Measurements from ENCODE around the gene LONRF2.
A peak's percentile ranks its signal among the peaks of the same experiment; 100 is the strongest.

Gene LONRF2

GRCh38 chr2:100275200-100275589 lies 47.1 kb downstream of the LONRF2 start:
- DNase-seq (ENCODE audit: low read depth in 2 of 2) = no peak

GRCh38 chr2:100274566-100275199 lies 47.6 kb downstream of the LONRF2 start:
- no peak for DNase-seq (ENCODE audit: low read depth in 2 of 2)

- DNase-seq (ENCODE audit: low read depth in 2 of 2) = no peak
Measured at GRCh38 chr2:100274076-100274475, 48.2 kb downstream of the LONRF2 start.

- no peak for DNase-seq (ENCODE audit: low read depth in 2 of 2)
Measured at GRCh38 chr2:100273387-100273786, 48.9 kb downstream of the LONRF2 start.

- no peak for DNase-seq (ENCODE audit: low read depth in 2 of 2)
Measured at GRCh38 chr2:100272841-100273329, 49.4 kb downstream of the LONRF2 start.

GRCh38 chr2:100271210-100271609 lies 51.1 kb downstream of the LONRF2 start:
- no peak for DNase-seq (ENCODE audit: low read depth in 2 of 2)

GRCh38 chr2:100270381-100271146 lies 51.7 kb downstream of the LONRF2 start:
- DNase-seq (ENCODE audit: low read depth in 2 of 2) = no peak

GRCh38 chr2:100269889-100270288 lies 52.4 kb downstream of the LONRF2 start:
- no peak for DNase-seq (ENCODE audit: low read depth in 2 of 2)

GRCh38 chr2:100268986-100269385 lies 53.3 kb downstream of the LONRF2 start:
- no peak for DNase-seq (ENCODE audit: low read depth in 2 of 2)

- DNase-seq (ENCODE audit: low read depth in 2 of 2) = no peak
Measured at GRCh38 chr2:100267751-100268150, 54.5 kb downstream of the LONRF2 start.

- DNase-seq (ENCODE audit: low read depth in 2 of 2) = no peak
Measured at GRCh38 chr2:100266126-100266525, 56.2 kb downstream of the LONRF2 start.

GRCh38 chr2:100265226-100265625 lies 57.1 kb downstream of the LONRF2 start:
- DNase-seq (ENCODE audit: low read depth in 2 of 2) = no peak

GRCh38 chr2:100264651-100265050 lies 57.6 kb downstream of the LONRF2 start:
- DNase-seq (ENCODE audit: low read depth in 2 of 2) = no peak

GRCh38 chr2:100264121-100264520 lies 58.2 kb downstream of the LONRF2 start:
- DNase-seq (ENCODE audit: low read depth in 2 of 2) = no peak

GRCh38 chr2:100262555-100263320 lies 59.6 kb downstream of the LONRF2 start:
- peak; percentile 47 to 58 for DNase-seq (ENCODE audit: low read depth in 2 of 2)

GRCh38 chr2:100262046-100262445 lies 60.3 kb downstream of the LONRF2 start:
- no peak for DNase-seq (ENCODE audit: low read depth in 2 of 2)

GRCh38 chr2:100260712-100261620 lies 61.3 kb downstream of the LONRF2 start:
- no peak for DNase-seq (ENCODE audit: low read depth in 2 of 2)

- no peak for DNase-seq (ENCODE audit: low read depth in 2 of 2)
Measured at GRCh38 chr2:100259106-100259505, 63.2 kb downstream of the LONRF2 start.

GRCh38 chr2:100257939-100258338 lies 64.4 kb downstream of the LONRF2 start:
- no peak for DNase-seq (ENCODE audit: low read depth in 2 of 2)

GRCh38 chr2:100256849-100257248 lies 65.5 kb downstream of the LONRF2 start:
- DNase-seq (ENCODE audit: low read depth in 2 of 2) = no peak

- no peak for DNase-seq (ENCODE audit: low read depth in 2 of 2)
Measured at GRCh38 chr2:100256416-100256815, 65.9 kb downstream of the LONRF2 start.
